Measurements from ENCODE around the gene SGPP1. TPM values are rescaled to one million over a fixed set of nuclear protein-coding genes. Genes with fewer than 3 reads are reported as not detected.

Gene SGPP1
- total and polyA plus RNA-seq, 2 of the 8 experiments (the other 6 are each of a cell fraction or from before 2014, with no cell fraction given): 5.7 to 8.1 TPM

DNA sequence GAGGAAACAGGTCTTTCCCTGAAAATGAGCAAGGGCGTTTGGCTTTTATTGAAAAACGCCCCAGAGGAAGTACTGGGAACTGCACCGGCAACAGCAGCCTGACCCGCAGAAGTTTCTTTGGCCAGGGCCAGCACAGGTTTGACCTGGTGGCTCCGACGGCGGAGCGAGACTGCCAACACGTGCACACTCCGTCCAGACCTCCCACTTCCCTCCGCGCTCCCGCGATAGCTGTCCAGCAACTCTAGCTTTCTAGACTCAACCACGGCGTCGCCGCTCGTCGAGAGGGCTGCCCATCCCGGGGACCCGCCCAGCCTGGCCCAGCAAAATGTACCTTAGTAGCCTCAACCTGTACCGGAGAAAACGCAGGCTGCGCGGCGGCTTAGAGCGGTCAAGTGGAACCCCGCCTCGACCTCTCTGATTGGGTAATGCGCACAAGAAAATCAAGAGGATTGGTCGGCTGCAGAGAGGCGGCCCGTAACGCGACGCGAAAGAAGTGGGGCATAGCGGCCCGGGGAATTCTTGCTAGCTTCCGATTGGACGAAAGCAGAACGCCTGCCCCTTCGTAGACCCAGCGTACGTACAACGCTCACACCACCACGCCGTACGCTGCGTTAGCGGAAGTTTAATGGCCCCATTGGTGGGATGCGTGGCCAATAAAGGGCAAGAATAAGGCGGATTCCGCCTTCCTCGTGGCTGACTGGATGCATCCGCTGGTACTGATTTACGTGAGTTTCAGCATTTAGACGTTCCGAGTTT is 86.2 kb downstream of the SGPP1 start, which contains the start of gene WDR89:
WDR89 (minus strand) TSS at position 399 of the 756 bp plus-strand sequence. CDS start 41,929 bp downstream, outside the sequence.
- Histone ChIP-seq H3K27ac (ENCODE audit: low read depth, low read length) (peak within 1 kb of the TSS; percentile 97), H3K79me2 (ENCODE audit: control insufficient read depth in 1 of 2, insufficient read depth in 2 of 2, low read length in 2 of 2) (peaks cover 15 to 37% of the 10 kb centered on the region in 2 experiments), H3K4me1 (replicated peaks in 1 of 4; ENCODE audit: control insufficient read depth in 3 of 4, insufficient read depth in 4 of 4, low read length in 3 of 4) (no peaks in the 10 kb centered on the region; a peak in 1 of 7 replicates), H2BK5ac (ENCODE audit: low read depth, low read length) (peak within 1 kb of the TSS; percentile 86), H3K36me3 (ENCODE audit: control insufficient read depth in 2 of 4, insufficient read depth in 4 of 4, low read length in 3 of 4) (peaks cover 0 to 3% (median 0%) of the 10 kb centered on the region in 4 experiments; a peak in 1 of 8 replicates), H4K20me1 (replicated peaks in 1 of 2; ENCODE audit: control insufficient read depth in 1 of 2, insufficient read depth in 2 of 2, low read length in 2 of 2) (no peaks in the 10 kb centered on the region), H3K27me3 (replicated peaks in 1 of 4; ENCODE audit: control insufficient read depth in 3 of 4, extremely low read depth in 1 of 4, insufficient read depth in 3 of 4, low read length in 3 of 4) (no peaks in the 10 kb centered on the region), H3K23me2 (ENCODE audit: low read depth, low read length) (no peaks in the 10 kb centered on the region; the same call in 1 of the 2 replicates), H3K23ac (ENCODE audit: insufficient read length) (no peak within 1 kb of the TSS), H3K9ac (replicated peaks in 1 of 4; ENCODE audit: extremely low read depth in 1 of 4, low read depth in 3 of 4, low read length in 3 of 4) (peak within 1 kb of the TSS; percentile 79 to 97 (median 93)), H3K4me3 (ENCODE audit: extremely low read depth in 1 of 4, insufficient read depth in 2 of 4, low read depth in 3 of 4, low read length in 4 of 4) (peak within 1 kb of the TSS; percentile 66 to 92 (median 83)), H3K4ac (replicated peaks; ENCODE audit: insufficient read length, low read depth, low read length) (peak within 1 kb of the TSS; percentile 75), H3K56ac (replicated peaks; ENCODE audit: insufficient read length, low read depth, low read length) (peak within 1 kb of the TSS; percentile 88), H4K8ac (ENCODE audit: extremely low read depth, insufficient read depth, low read length) (peak within 1 kb of the TSS; percentile 98; the same call in 1 of the 2 replicates), H2AK5ac (ENCODE audit: low read depth, low read length) (no peak within 1 kb of the TSS), H4K91ac (replicated peaks; ENCODE audit: insufficient read length, low read length) (no peak within 1 kb of the TSS), H3K14ac (ENCODE audit: insufficient read length) (no peak within 1 kb of the TSS), H2AFZ (ENCODE audit: low read length) (peak within 1 kb of the TSS; percentile 98), H3K4me2 (ENCODE audit: insufficient read depth in 1 of 2, low read depth in 2 of 2, low read length in 2 of 2) (peak within 1 kb of the TSS; percentile 25 to 71), H2BK120ac (replicated peaks; ENCODE audit: low read depth, low read length) (no peak within 1 kb of the TSS), H3K9me3 (ENCODE audit: insufficient read depth in 2 of 2, low read depth in 1 of 2, low read length in 1 of 2) (no peaks in the 10 kb centered on the region; a peak in 1 of 4 replicates), H2BK15ac (ENCODE audit: low read length) (no peak within 1 kb of the TSS), H2BK12ac (ENCODE audit: low read depth, low read length) (no peak within 1 kb of the TSS), H3K79me1 (ENCODE audit: low read depth, low read length) (0 out of 2 replicates have a peak, but pooled peaks cover 2% of the 10 kb centered on the region), H4K5ac (ENCODE audit: insufficient read length, low read depth, low read length) (peak within 1 kb of the TSS; percentile 82), H2BK20ac (ENCODE audit: low read length) (0 out of 2 replicates have a peak within 1 kb of the TSS, but pooled peaks have one; percentile 52), H3K18ac (ENCODE audit: extremely low read depth, low read length) (peak within 1 kb of the TSS; percentile 94)
- CTCF ChIA-PET (ENCODE audit: partially characterized antibody): interaction anchor here (0.8 to 1.6 kb wide), 9 partner anchors 9 to 240 kb away, joined by 3 to 9 read pairs (median 3); partner anchors contain the start of gene PPP2R5E
- DNase-seq (ENCODE audit: low read depth in 1 of 2, low spot score in 2 of 2): peak; percentile 94 to 98
- FAIRE-seq: peak; percentile 13
- POLR2A ChIA-PET (ENCODE audit: partially characterized antibody): interaction anchor here (0.7 to 2.4 kb wide), 18 partner anchors 9 to 248 kb away, joined by 3 to 17 read pairs (median 4); partner anchors contain the start of gene PPP2R5E
- WGBS, 2 experiments (ENCODE audit: extremely low coverage in 1 of 2, insufficient coverage in 1 of 2, insufficient read length in 1 of 2, insufficient replicate concordance in 2 of 2, low coverage in 1 of 2, low lambda C conversion rate in 2 of 2, missing lambda C conversion rate in 1 of 2): 2% methylated on average over 60 of the region's 60 CpGs; no CpG with 5 or more reads in 1 of the 2 experiments
- TF ChIP-seq, protein P1, sequence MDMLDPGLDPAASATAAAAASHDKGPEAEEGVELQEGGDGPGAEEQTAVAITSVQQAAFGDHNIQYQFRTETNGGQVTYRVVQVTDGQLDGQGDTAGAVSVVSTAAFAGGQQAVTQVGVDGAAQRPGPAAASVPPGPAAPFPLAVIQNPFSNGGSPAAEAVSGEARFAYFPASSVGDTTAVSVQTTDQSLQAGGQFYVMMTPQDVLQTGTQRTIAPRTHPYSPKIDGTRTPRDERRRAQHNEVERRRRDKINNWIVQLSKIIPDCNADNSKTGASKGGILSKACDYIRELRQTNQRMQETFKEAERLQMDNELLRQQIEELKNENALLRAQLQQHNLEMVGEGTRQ (IDR thresholded peaks at IDR 0.05; ENCODE audit: low read length): no peak
- TF ChIP-seq ASH2L (IDR thresholded peaks at IDR 0.05; ENCODE audit: low read length): peak; percentile 93
- TF ChIP-seq BCL11A (IDR thresholded peaks at IDR 0.05; ENCODE audit: low read depth in 2 of 2, low read length in 2 of 2): no peak
- no peak; the same call in 1 of the 2 replicates for TF ChIP-seq YY1 (IDR thresholded peaks at IDR 0.05; ENCODE audit: low read depth, low read length)
- 0 out of 2 replicates have a peak, but pooled peaks have one; percentile 9 for TF ChIP-seq BRCA1 (IDR thresholded peaks at IDR 0.05; ENCODE audit: low read depth, low read length)
